Esophagus squamous epithelium (tissue), 4 donors: ENCODE measurements around the gene RNF151.

Experiments used
- CTCF ChIP-seq, 6 experiments: fragments of 450-650 bp in 4 of 6; fragments of 200-600 bp in 2 of 6; sonication (generic) in 2 of 6; IDR thresholded peaks; one replicate each; pipeline ENCODE4 v1.5.1; 2016 to 2019; ENCODE audit warnings: antibody characterized with exemption in 6 of 6, mild to moderate bottlenecking in 4 of 6, moderate library complexity in 4 of 6
- POLR2A ChIP-seq, 4 donors: fragments of 450-650 bp; IDR thresholded peaks; one replicate each; pipeline ENCODE4 v1.6.1; 2017; ENCODE audit warnings: antibody characterized with exemption in 4 of 4, mild to moderate bottlenecking in 4 of 4, moderate library complexity in 3 of 4

GRCh38 chr16:1949507-1949906 lies 17.1 kb upstream of the RNF151 start:
- TF ChIP-seq CTCF (IDR thresholded peaks at IDR 0.05) = no peak
- no peak for TF ChIP-seq POLR2A (IDR thresholded peaks at IDR 0.05)
